Measurements from ENCODE around the gene OGFR. TPM values are rescaled to one million over a fixed set of nuclear protein-coding genes. Genes with fewer than 3 reads are reported as not detected.

OGFR gene
- total and polyA plus RNA-seq, 9 donors: 28.6 to 52.9 (median 43.0) TPM

DNA sequence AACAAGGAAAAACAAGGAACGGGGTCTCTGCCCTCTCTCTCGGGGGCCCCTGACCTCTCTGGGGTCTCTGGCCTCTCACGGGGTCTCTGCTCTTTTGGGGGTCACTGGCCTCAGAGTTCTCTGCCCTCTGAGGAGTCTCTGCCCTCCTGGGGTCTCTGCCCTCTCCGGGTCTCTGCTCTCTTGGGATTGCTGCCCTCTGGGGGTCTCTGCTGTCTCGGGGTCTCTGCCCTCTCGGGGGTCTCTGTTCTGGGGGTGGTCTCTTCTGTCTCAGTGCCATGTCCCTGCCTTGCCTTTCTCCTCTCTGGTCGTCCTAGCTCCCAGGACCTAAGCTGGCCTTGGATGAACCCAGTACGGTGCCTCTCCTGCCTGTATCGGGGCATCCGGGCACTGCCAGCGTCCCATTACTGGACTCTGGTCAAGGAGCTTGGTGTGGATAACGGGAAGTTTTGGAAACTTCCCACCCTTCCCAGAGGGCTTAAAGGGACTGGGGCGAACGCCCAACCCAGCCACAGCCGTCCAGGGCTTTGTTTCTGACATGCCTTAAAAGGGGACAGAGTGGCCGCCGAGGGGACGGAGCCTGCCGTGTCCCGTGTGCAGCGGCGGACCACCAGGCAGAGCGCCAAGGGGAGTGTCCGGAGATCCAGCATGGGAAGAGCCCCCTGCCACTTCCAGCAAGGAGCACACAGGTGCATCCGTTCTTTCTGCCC, 33.1 kb upstream of the OGFR start:
- H3K27me3 ChIP-seq: no peaks in the 10 kb centered on the region
- no peak overlapping the region for H3K27ac ChIP-seq
- intact Hi-C loops (cut with DNase I): no loop called here
- no peak for DNase-seq
- H3K4me1 ChIP-seq (ENCODE audit: insufficient read depth): peaks cover 9% of the 10 kb centered on the region
- TF ChIP-seq CTCF (IDR thresholded peaks at IDR 0.05) (no peak), EP300 (IDR thresholded peaks at IDR 0.05) (no peak), POLR2A (IDR thresholded peaks at IDR 0.05) (no peak)
- no peak overlapping the region for H3K4me3 ChIP-seq
- 71 to 80% (median 79%) methylated on average over 25 of the region's 25 CpGs for WGBS, 3 donors
- no peaks in the 10 kb centered on the region for H3K9me3 ChIP-seq
- H3K36me3 ChIP-seq: no peaks in the 10 kb centered on the region

DNA sequence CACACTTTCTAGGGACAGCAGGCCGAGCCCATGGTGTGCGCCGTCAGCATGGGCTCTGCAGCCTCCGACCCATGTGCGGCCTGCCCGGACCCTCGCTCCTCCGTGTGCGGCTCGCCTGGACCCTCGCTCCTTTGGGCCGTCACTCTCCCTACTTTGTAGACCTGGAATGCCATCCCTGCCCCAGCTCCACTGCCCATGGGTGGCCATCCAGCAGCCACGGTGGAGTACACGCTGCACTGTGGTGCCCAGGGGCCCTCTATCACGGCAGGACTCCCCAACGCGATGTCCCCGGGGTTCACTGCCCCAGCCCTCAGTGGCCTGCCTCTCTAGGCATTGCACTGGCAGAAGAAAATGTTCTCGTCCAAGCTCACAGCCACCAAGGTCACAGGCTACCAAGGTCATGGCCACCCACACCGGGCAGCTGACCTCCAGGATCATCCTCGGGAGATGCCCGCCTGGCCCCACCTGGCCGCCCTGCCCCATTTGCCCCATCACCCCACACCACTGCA, 32.5 kb upstream of the OGFR start:
- Histone ChIP-seq H3K27me3 (no peaks in the 10 kb centered on the region), H3K9me3 (no peaks in the 10 kb centered on the region), H3K36me3 (no peaks in the 10 kb centered on the region), H3K27ac (no peak overlapping the region), H3K4me1 (ENCODE audit: insufficient read depth) (peaks cover 6% of the 10 kb centered on the region), H3K4me3 (no peak overlapping the region)
- no peak for TF ChIP-seq POLR2A (IDR thresholded peaks at IDR 0.05)
- TF ChIP-seq CTCF (IDR thresholded peaks at IDR 0.05): no peak
- no peak for TF ChIP-seq EP300 (IDR thresholded peaks at IDR 0.05)
- no peak for DNase-seq
- 77 to 89% (median 79%) methylated on average over 23 of the region's 23 CpGs for WGBS, 3 donors
- intact Hi-C loops (cut with DNase I): no loop called here

DNA sequence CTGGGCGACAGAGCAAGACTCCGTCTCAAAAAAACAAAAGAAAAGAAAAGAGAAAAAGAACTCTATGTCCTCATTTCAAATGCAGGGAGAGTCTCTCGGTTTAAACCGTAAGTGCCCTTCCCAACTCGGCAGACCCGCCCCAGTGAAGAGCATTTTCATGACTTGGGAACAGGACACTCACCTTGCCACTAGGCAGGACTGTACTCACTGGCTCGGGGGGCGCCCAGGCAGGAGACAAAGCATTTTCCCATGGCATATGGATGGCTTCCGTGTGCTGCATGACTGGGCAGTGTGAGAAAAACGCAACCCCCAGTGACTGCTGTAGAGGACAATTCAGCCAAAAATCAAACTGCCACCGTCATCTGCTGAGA, 32.0 kb upstream of the OGFR start:
- Histone ChIP-seq H3K9me3 (no peaks in the 10 kb centered on the region), H3K4me3 (no peak overlapping the region), H3K27me3 (no peaks in the 10 kb centered on the region), H3K27ac (no peak overlapping the region), H3K36me3 (no peaks in the 10 kb centered on the region), H3K4me1 (ENCODE audit: insufficient read depth) (peaks cover 6% of the 10 kb centered on the region)
- WGBS, 3 donors: 71 to 82% (median 74%) methylated on average over 11 of the region's 11 CpGs
- DNase-seq: no peak
- intact Hi-C loops (cut with DNase I): no loop called here
- TF ChIP-seq CTCF (IDR thresholded peaks at IDR 0.05) (no peak), EP300 (IDR thresholded peaks at IDR 0.05) (no peak), POLR2A (IDR thresholded peaks at IDR 0.05) (no peak)

- Histone ChIP-seq H3K9me3 (no peaks in the 10 kb centered on the region), H3K36me3 (no peaks in the 10 kb centered on the region)
- WGBS, 3 donors: 32 to 53% (median 43%) methylated on average over 19 of the region's 19 CpGs
Observed at GRCh38 chr20:62772990-62773844, 31.4 kb upstream of the OGFR start.

More at GRCh38 chr20:62772990-62773844, 31.4 kb upstream of the OGFR start:
- peaks cover 4% of the 10 kb centered on the region for H3K4me1 ChIP-seq (ENCODE audit: insufficient read depth)
- H3K4me3 ChIP-seq: no peak overlapping the region
- intact Hi-C loops (cut with DNase I): no loop called here
- no peak for DNase-seq
- no peaks in the 10 kb centered on the region for H3K27me3 ChIP-seq
- no peak overlapping the region for H3K27ac ChIP-seq
- TF ChIP-seq POLR2A (IDR thresholded peaks at IDR 0.05) (no peak), CTCF (IDR thresholded peaks at IDR 0.05) (no peak), EP300 (IDR thresholded peaks at IDR 0.05) (no peak)
